CD14-positive monocyte (primary cell): ENCODE data around the gene UVSSA. TPM values are rescaled to one million over a fixed set of nuclear protein-coding genes. Genes with fewer than 3 reads are reported as not detected.

Experiments used
- DNase-seq, 3 donors: peaks; one replicate each; pipeline ENCODE4 v3.0.0-alpha.2; 2011 to 2022
- H2AFZ ChIP-seq: 2 replicates; pipeline ENCODE4 v1.6.0; 2012; ENCODE audit warnings: mild to moderate bottlenecking, low read depth, low read length, inconsistent platforms; ENCODE audit not compliant: insufficient read depth, poor library complexity, severe bottlenecking
- H3K27ac ChIP-seq, 2 donors: 1 replicate in 1 of 2; 2 replicates in 1 of 2; pipeline ENCODE4 v1.5.1; 2012 to 2013; ENCODE audit warnings: low read length in 2 of 2, control low read depth in 1 of 2, inconsistent platforms in 1 of 2, low read depth in 1 of 2, mild to moderate bottlenecking in 1 of 2
- H3K27me3 ChIP-seq, 2 donors: one replicate each; pipeline versions ENCODE4 v1.6.0 to v1.6.1; 2011 to 2013; ENCODE audit warnings: low read length in 2 of 2; ENCODE audit not compliant: control insufficient read depth in 2 of 2, insufficient read depth in 2 of 2
- H3K36me3 ChIP-seq, 2 donors: replicated peaks in 1 of 2; 1 replicate in 1 of 2; 2 replicates in 1 of 2; pipeline versions ENCODE4 v1.5.1 to v1.6.1; 2012 to 2013; ENCODE audit warnings: low read length in 2 of 2, control low read depth in 1 of 2, inconsistent platforms in 1 of 2, mild to moderate bottlenecking in 1 of 2; ENCODE audit not compliant: insufficient read depth in 2 of 2, control insufficient read depth in 1 of 2
- H3K4me1 ChIP-seq, 2 donors: 1 replicate in 1 of 2; 2 replicates in 1 of 2; pipeline versions ENCODE4 v1.5.1 to v1.6.1; 2012 to 2013; ENCODE audit warnings: low read length in 2 of 2, control low read depth in 1 of 2, inconsistent platforms in 1 of 2, mild to moderate bottlenecking in 1 of 2, moderate library complexity in 1 of 2; ENCODE audit not compliant: insufficient read depth in 2 of 2, control insufficient read depth in 1 of 2
- H3K4me2 ChIP-seq: replicated peaks from 2 replicates; pipeline ENCODE3; 2012; ENCODE audit warnings: low read length, moderate library complexity, mild to moderate bottlenecking; ENCODE audit not compliant: poor library complexity, severe bottlenecking; ENCODE audit errors: extremely low read depth
- H3K4me3 ChIP-seq, 3 experiments: fragments of 200-600 bp in 1 of 3; sonication (generic) in 1 of 3; replicated peaks in 1 of 3; 1 replicate in 2 of 3; 2 replicates in 1 of 3; pipeline ENCODE4 v1.5.1; 2011 to 2013; ENCODE audit warnings: low read length in 3 of 3, mild to moderate bottlenecking in 3 of 3, control low read depth in 2 of 3, low read depth in 2 of 3, inconsistent platforms in 1 of 3, moderate library complexity in 1 of 3
- H3K79me2 ChIP-seq: 2 replicates; pipeline ENCODE4 v1.6.0; 2012; ENCODE audit warnings: mild to moderate bottlenecking, control low read depth, inconsistent platforms, low read length, moderate library complexity; ENCODE audit not compliant: insufficient read depth
- H3K9ac ChIP-seq: 2 replicates; pipeline ENCODE4 v1.6.0; 2017; ENCODE audit warnings: low read length, mild to moderate bottlenecking; ENCODE audit not compliant: insufficient read depth, poor library complexity, severe bottlenecking
- H3K9me3 ChIP-seq, 2 donors: replicated peaks in 1 of 2; 1 replicate in 1 of 2; 2 replicates in 1 of 2; pipeline versions ENCODE4 v1.5.1 to v1.6.1; 2012 to 2013; ENCODE audit warnings: low read length in 2 of 2, control low read depth in 1 of 2; ENCODE audit not compliant: control insufficient read depth in 1 of 2, insufficient read depth in 1 of 2
- H4K20me1 ChIP-seq: 2 replicates; pipeline ENCODE4 v1.6.0; 2012; ENCODE audit warnings: mild to moderate bottlenecking, low read length, control low read depth, moderate library complexity; ENCODE audit not compliant: insufficient read depth
- H3K27ac Mint-ChIP-seq, 7 donors: one replicate each; pipeline ENCODE4 v1.8.0; 2020; ENCODE audit warnings: mild to moderate bottlenecking in 7 of 7, mixed read lengths in 7 of 7, moderate library complexity in 6 of 7, inconsistent platforms in 2 of 7
- H3K27me3 Mint-ChIP-seq, 3 donors: one replicate each; pipeline ENCODE4 v1.8.0; 2021 to 2022; ENCODE audit warnings: low read depth in 3 of 3, mild to moderate bottlenecking in 3 of 3, mixed read lengths in 3 of 3, moderate library complexity in 3 of 3, inconsistent platforms in 1 of 3
- H3K36me3 Mint-ChIP-seq, 2 donors: one replicate each; pipeline ENCODE4 v1.8.0; 2020; ENCODE audit warnings: mixed read lengths in 2 of 2, inconsistent platforms in 1 of 2, mild to moderate bottlenecking in 1 of 2
- H3K4me1 Mint-ChIP-seq: one replicate; pipeline ENCODE4 v1.8.0; 2020; ENCODE audit warnings: mild to moderate bottlenecking, mixed read lengths
- H3K4me3 Mint-ChIP-seq, 2 donors: one replicate each; pipeline ENCODE4 v1.8.0; 2020; ENCODE audit warnings: mild to moderate bottlenecking in 2 of 2, mixed read lengths in 2 of 2, moderate library complexity in 1 of 2
- H3K9me3 Mint-ChIP-seq, 7 donors: one replicate each; pipeline ENCODE4 v1.8.0; 2020 to 2022; ENCODE audit warnings: mixed read lengths in 7 of 7, mild to moderate bottlenecking in 6 of 7, moderate library complexity in 6 of 7, inconsistent platforms in 2 of 7
- CTCF ChIP-seq: fragments of 200-600 bp; IDR thresholded peaks from one replicate; pipeline ENCODE4 v1.8.0; 2022; ENCODE audit warnings: antibody characterized with exemption, mild to moderate bottlenecking
- WGBS: methylation state at CpG from one replicate; pipeline ENCODE4 v1.1.5; 2013; ENCODE audit warnings: missing lambda C conversion rate; ENCODE audit not compliant: insufficient coverage; 5-methylcytosine and 5-hydroxymethylcytosine counted together
- intact Hi-C, 2 donors: fragments of 100-400 bp; cut with micrococcal nuclease; formaldehyde crosslinking; loops; one replicate each; pipeline versions ENCODE4 v1.15.0 to v1.15.1; 2023
- polyA plus RNA-seq, 3 donors: library from polyadenylated mRNA; depleted of rRNA in 1 of 3; unstranded in 2 of 3; stranded (reverse) in 1 of 3; fragments of 300-500 nt in 2 of 3; fragments of >200 nt in 1 of 3; fragmentation: Illumina TruSeq in 2 of 3; gene quantifications; 1 replicate in 2 of 3; 2 replicates in 1 of 3; pipeline ENCODE4 v1.2.3, GENCODE V29; 2012 to 2021

The UVSSA gene
- polyA plus RNA-seq, 3 donors = 2.6 to 54.0 (median 4.8) TPM

- Histone ChIP-seq H3K27me3 (no peaks in the 10 kb centered on the region), H3K79me2 (no peaks in the 10 kb centered on the region), H3K4me1 (no peaks in the 10 kb centered on the region), H3K36me3 (peaks cover 59 to 73% of the 10 kb centered on the region in 2 donors), H3K9me3 (no peaks in the 10 kb centered on the region), H3K9ac (no peak overlapping the region), H3K4me2 (no peak overlapping the region), H2AFZ (no peak overlapping the region), H3K27ac (no peak overlapping the region), H4K20me1 (no peaks in the 10 kb centered on the region), H3K4me3 (no peak overlapping the region)
- intact Hi-C loops = no loop called here
- no peak overlapping the region for H3K27ac Mint-ChIP-seq
- no peak for DNase-seq
- TF ChIP-seq CTCF = no peak
- H3K27me3 Mint-ChIP-seq = peaks cover 0 to 5% (median 0%) of the 10 kb centered on the region in 3 donors
- WGBS = 89% methylated on average over 7 of the region's 14 CpGs
- peaks cover 33 to 75% of the 10 kb centered on the region in 2 donors for H3K36me3 Mint-ChIP-seq
- H3K9me3 Mint-ChIP-seq = no peaks in the 10 kb centered on the region
- no peaks in the 10 kb centered on the region for H3K4me1 Mint-ChIP-seq
- H3K4me3 Mint-ChIP-seq = no peak overlapping the region
Measured at GRCh38 chr4:1359144-1359501, 12.1 kb downstream of the UVSSA start.

GRCh38 chr4:1359976-1360375 is 13.0 kb downstream of the UVSSA start:
- no peaks in the 10 kb centered on the region for H4K20me1 ChIP-seq
- 96% methylated on average over 15 of the region's 16 CpGs for WGBS
- H3K4me3 Mint-ChIP-seq = no peak overlapping the region
- H3K36me3 Mint-ChIP-seq = peaks cover 28 to 72% of the 10 kb centered on the region in 2 donors
- no peak overlapping the region for H3K4me3 ChIP-seq
- H3K36me3 ChIP-seq = peaks cover 55 to 67% of the 10 kb centered on the region in 2 donors
- H3K9me3 ChIP-seq = no peaks in the 10 kb centered on the region
- no peaks in the 10 kb centered on the region for H3K4me1 Mint-ChIP-seq
- no peaks in the 10 kb centered on the region for H3K9me3 Mint-ChIP-seq
- H3K27me3 Mint-ChIP-seq = peaks cover 0 to 5% (median 2%) of the 10 kb centered on the region in 3 donors
- no peak overlapping the region for H3K27ac Mint-ChIP-seq
- TF ChIP-seq CTCF = no peak
- no peak overlapping the region for H2AFZ ChIP-seq
- H3K27ac ChIP-seq = no peak overlapping the region
- intact Hi-C loops = no loop called here
- H3K27me3 ChIP-seq = no peaks in the 10 kb centered on the region
- no peak for DNase-seq
- no peak overlapping the region for H3K9ac ChIP-seq
- no peaks in the 10 kb centered on the region for H3K4me1 ChIP-seq
- H3K4me2 ChIP-seq = no peak overlapping the region
- no peaks in the 10 kb centered on the region for H3K79me2 ChIP-seq
